Heart left ventricle (tissue), 16 donors: Measurements from ENCODE around the gene HSD11B1. TPM values are rescaled to one million over a fixed set of nuclear protein-coding genes. Genes with fewer than 3 reads are reported as not detected.

Source experiments
- ATAC-seq, 4 donors: fragments of 200-7000 bp; cut with Tn5 transposase; one replicate each; pipeline ENCODE4 v1.9.1; 2020 to 2022; ENCODE audit warnings: moderate library complexity in 4 of 4, mild to moderate bottlenecking in 3 of 4, moderate number of reproducible peaks in 1 of 4
- DNase-seq, 5 donors: peaks; one replicate each; pipeline ENCODE4 v3.0.0-alpha.2; 2020
- H3K27ac ChIP-seq, 12 donors: fragments of 200-600 bp; sonication (generic) in 4 of 12; one replicate each; pipeline versions ENCODE4 v1.5.0 to v1.8.0; 2016 to 2022; ENCODE audit warnings: mild to moderate bottlenecking in 2 of 12
- H3K27me3 ChIP-seq, 9 donors: fragments of 200-600 bp; sonication (generic) in 2 of 9; one replicate each; pipeline versions ENCODE4 v1.5.1 to v1.8.0; 2016 to 2022; ENCODE audit warnings: mild to moderate bottlenecking in 3 of 9
- H3K36me3 ChIP-seq, 9 donors: fragments of 200-600 bp; sonication (generic) in 2 of 9; one replicate each; pipeline versions ENCODE4 v1.5.0 to v1.8.0; 2018 to 2022; ENCODE audit warnings: mild to moderate bottlenecking in 2 of 9
- H3K4me1 ChIP-seq, 12 donors: fragments of 200-600 bp; sonication (generic) in 4 of 12; one replicate each; pipeline versions ENCODE4 v1.5.0 to v1.8.0; 2016 to 2022; ENCODE audit warnings: mild to moderate bottlenecking in 3 of 12
- H3K4me3 ChIP-seq, 12 donors: fragments of 200-600 bp; sonication (generic) in 4 of 12; one replicate each; pipeline versions ENCODE4 v1.5.0 to v1.8.0; 2017 to 2022; ENCODE audit warnings: mild to moderate bottlenecking in 9 of 12, moderate library complexity in 4 of 12
- H3K9me3 ChIP-seq, 12 donors: fragments of 200-600 bp; sonication (generic) in 4 of 12; one replicate each; pipeline versions ENCODE4 v1.5.0 to v1.8.0; 2016 to 2022; ENCODE audit warnings: mild to moderate bottlenecking in 1 of 12
- POLR2A ChIP-seq, 2 donors: fragments of 450-650 bp; IDR thresholded peaks; one replicate each; pipeline ENCODE4 v1.6.1; 2017; ENCODE audit warnings: antibody characterized with exemption in 2 of 2, mild to moderate bottlenecking in 2 of 2, moderate library complexity in 2 of 2
- WGBS, 4 donors: extraction: QIAGEN DNeasy Blood & Tissue Kit in 2 of 4; methylation state at CpG; one replicate each; pipeline versions ENCODE4 v1.1.5 to v1.1.7; 2013 to 2018; 5-methylcytosine and 5-hydroxymethylcytosine counted together
- intact Hi-C, 10 donors: fragments of 100-400 bp; cut with DNase I; formaldehyde crosslinking; loops; one replicate each; pipeline versions ENCODE4 v1.11.1 to v1.14.2; 2022
- polyA plus RNA-seq, 2 donors: library from polyadenylated mRNA; stranded (reverse); fragments of 200-250 nt; gene quantifications; one replicate each; pipeline ENCODE4 v1.2.3, GENCODE V29; 2013
- total RNA-seq, 9 donors: library from RNA; depleted of rRNA in 2 of 9; stranded (reverse); fragments of >200 nt in 2 of 9; fragmentation: NEBNext Ultra II Directional in 3 of 9; extraction: Animal tissue kit (Norgen Biotek cat#: 25700) in 3 of 9; gene quantifications; one replicate each; pipeline versions ENCODE4 v1.1.0 to v1.2.4, GENCODE V29; 2016 to 2023
- TF ChIP-seq, protein P1 (sequence below), 12 donors: fragments of 200-600 bp; sonication (generic) in 4 of 12; IDR thresholded peaks; one replicate each; pipeline versions ENCODE4 v1.5.0 to v1.8.0; 2018 to 2022; ENCODE audit warnings: antibody characterized with exemption in 12 of 12, mild to moderate bottlenecking in 5 of 12
- donor health status: ischemic (EF 13 %, LVEDD 7.1; RV severe dilation, severe dysfunction).
- donor health status: healthy with polysubstance abuse.
- donor health status: DM: no; HTN: yes; CAD: no.
- donor health status: DM: no; HTN: no; CAD: no.
- donor health status: ischemic (EF 25% LVEDD 6.9; RV normal size, moderate dysfunction).
- donor health status: ischemic (EF 25% LVEDD 5.7; RV mildly dilated, moderate dysfunction).
- donor health status: healthy.
- donor health status: DM: yes; HTN: yes; CAD: no.
- donor health status: ischemic (EF 35%, LVEDD 5.7; RV mildly dilated, moderate dysfunction).
- donor health status: nonischemic (EF 11% LVEDD 7.7; RV severe dilation, severe dysfunction).
- donor health status: DM: yes; HTN: yes; CAD: no.
- donor health status: PGD.
- donor health status: ischemic (EF 29% LVEDD 5.4; RV normal size, mild dysfunction).
- donor health status: nonischemic (EF 23%, LVEDD 6.1; RV moderate dilation, normal function).

Gene HSD11B1
- total and polyA plus RNA-seq, 11 donors: 1.2 to 36.1 (median 3.6) TPM

DNA sequence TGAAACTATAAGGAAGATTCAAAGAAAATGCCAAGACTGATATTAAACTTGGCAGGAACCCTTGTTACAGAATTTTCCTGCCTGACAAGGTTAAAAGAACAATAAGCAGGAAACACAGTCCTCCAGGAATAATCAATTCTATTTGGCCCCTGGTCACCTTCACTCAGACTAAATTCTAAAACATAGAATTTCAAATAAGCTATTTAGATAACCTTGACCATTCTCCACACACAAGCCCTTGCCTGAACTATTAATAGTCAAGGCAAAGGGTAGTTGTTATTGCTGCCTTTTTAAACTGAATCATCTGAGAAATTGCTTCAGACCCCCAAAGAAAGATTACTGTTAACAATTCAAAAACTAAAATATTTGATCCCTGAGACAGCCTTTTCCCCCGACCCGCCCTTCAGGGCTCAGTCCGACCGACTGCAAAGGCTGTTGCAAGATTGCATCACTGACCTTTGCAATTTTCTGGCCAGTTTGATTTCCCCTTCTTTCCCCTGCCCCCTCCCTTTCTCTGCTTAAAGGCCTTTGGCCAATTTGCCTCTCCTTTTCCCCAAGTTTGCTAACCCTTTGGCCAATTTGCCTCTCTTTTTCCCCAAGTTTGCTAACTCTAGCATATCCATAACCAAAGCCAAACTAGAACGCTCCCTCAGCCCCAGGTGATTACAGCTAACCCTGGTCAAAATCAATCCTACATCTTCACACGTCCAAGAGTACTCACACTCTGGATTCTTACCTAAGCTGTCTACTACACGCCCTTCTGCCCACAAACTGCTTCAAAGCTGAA, 30.8 kb upstream of the HSD11B1 start:
- H3K9me3 ChIP-seq: peaks cover 0 to 12% (median 0%) of the 10 kb centered on the region in 12 donors
- WGBS, 4 donors: 51 to 65% (median 54%) methylated on average over 7 of the region's 7 CpGs
- no peak for ATAC-seq
- no peak overlapping the region for H3K4me3 ChIP-seq
- peaks cover 0 to 11% (median 0%) of the 10 kb centered on the region in 9 donors for H3K27me3 ChIP-seq
- TF ChIP-seq, protein P1, sequence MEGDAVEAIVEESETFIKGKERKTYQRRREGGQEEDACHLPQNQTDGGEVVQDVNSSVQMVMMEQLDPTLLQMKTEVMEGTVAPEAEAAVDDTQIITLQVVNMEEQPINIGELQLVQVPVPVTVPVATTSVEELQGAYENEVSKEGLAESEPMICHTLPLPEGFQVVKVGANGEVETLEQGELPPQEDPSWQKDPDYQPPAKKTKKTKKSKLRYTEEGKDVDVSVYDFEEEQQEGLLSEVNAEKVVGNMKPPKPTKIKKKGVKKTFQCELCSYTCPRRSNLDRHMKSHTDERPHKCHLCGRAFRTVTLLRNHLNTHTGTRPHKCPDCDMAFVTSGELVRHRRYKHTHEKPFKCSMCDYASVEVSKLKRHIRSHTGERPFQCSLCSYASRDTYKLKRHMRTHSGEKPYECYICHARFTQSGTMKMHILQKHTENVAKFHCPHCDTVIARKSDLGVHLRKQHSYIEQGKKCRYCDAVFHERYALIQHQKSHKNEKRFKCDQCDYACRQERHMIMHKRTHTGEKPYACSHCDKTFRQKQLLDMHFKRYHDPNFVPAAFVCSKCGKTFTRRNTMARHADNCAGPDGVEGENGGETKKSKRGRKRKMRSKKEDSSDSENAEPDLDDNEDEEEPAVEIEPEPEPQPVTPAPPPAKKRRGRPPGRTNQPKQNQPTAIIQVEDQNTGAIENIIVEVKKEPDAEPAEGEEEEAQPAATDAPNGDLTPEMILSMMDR (IDR thresholded peaks at IDR 0.05): no peak
- no peak for TF ChIP-seq POLR2A (IDR thresholded peaks at IDR 0.05)
- H3K27ac ChIP-seq: peak overlapping the region in 11 of 12 donors; percentile 17 to 86 (median 75)
- no peak for DNase-seq
- peaks cover 0 to 5% (median 0%) of the 10 kb centered on the region in 9 donors for H3K36me3 ChIP-seq
- H3K4me1 ChIP-seq: peaks cover 0 to 39% (median 26%) of the 10 kb centered on the region in 12 donors
- intact Hi-C loops: loop anchor here in 2 of 10 donors (2.0 kb wide), 3 partner anchors 25 to 33 kb away; no protein-coding TSS in a partner anchor

DNA sequence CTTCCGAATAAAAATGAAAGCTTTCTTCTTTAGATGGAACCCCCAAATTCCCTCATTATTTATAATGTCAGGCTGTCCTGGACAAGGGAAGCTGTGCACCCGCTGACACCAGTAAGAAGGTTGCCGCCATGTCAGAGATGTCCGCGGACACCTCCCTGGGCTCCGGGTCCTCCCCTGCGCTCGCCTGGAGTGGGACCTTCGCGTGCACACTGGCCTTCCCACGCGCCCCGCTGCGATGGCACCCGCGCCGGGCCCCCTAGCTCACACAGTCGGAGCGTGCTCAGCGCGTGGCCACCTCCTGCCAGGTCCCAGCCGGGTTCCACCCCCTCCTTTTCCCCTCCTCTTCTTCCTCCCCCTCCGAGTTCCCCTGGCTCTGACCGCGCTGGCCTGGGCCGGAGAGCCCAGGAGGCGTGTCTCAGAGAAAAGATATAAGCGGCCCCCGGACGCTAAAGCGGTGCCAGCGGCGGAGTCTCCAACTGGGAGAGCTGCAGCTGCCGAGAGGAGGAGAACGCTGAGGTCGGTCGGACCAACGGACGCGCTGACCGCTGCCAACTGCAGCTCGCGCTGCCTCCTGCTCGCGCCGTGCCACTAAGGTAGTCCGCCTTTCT, 29.6 kb upstream of the HSD11B1 start, which contains the start of gene G0S2:
G0S2 (plus strand) TSS at position 456 of the 608 bp plus-strand sequence. CDS start 273 bp downstream, outside the sequence.
- peaks cover 0 to 39% (median 26%) of the 10 kb centered on the region in 12 donors for H3K4me1 ChIP-seq
- H3K27ac ChIP-seq: peak within 1 kb of the TSS; percentile 18 to 91 (median 80)
- DNase-seq (peak; percentile 83 to 93 (median 90)), ATAC-seq (peak; percentile 89 to 94 (median 92))
- H3K4me3 ChIP-seq: peak within 1 kb of the TSS; percentile 39 to 76 (median 64)
- WGBS, 4 donors: 2 to 9% (median 3%) methylated on average over 41 to 47 of the region's 47 CpGs
- peaks cover 0 to 5% (median 0%) of the 10 kb centered on the region in 9 donors for H3K36me3 ChIP-seq
- peaks cover 0 to 12% (median 0%) of the 10 kb centered on the region in 9 donors for H3K27me3 ChIP-seq
- H3K9me3 ChIP-seq: peaks cover 0 to 12% (median 0%) of the 10 kb centered on the region in 12 donors
- peak in 1 of 2 donors; percentile 93 for TF ChIP-seq POLR2A (IDR thresholded peaks at IDR 0.05)
- TF ChIP-seq, protein P1 (IDR thresholded peaks at IDR 0.05): no peak
- intact Hi-C loops: loop anchor here in 6 of 10 donors (2.0 to 5.0 kb wide), 6 partner anchors 26 to 48 kb away; no protein-coding TSS in a partner anchor

DNA sequence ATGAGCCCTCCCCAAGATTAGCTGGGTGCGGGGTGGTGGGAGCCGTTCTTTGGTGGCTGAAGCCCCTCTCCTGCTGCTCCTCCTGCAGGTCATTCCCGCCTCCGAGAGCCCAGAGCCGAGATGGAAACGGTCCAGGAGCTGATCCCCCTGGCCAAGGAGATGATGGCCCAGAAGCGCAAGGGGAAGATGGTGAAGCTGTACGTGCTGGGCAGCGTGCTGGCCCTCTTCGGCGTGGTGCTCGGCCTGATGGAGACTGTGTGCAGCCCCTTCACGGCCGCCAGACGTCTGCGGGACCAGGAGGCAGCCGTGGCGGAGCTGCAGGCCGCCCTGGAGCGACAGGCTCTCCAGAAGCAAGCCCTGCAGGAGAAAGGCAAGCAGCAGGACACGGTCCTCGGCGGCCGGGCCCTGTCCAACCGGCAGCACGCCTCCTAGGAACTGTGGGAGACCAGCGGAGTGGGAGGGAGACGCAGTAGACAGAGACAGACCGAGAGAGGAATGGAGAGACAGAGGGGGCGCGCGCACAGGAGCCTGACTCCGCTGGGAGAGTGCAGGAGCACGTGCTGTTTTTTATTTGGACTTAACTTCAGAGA, 29.0 kb upstream of the HSD11B1 start:
- peak overlapping the region; percentile 39 to 76 (median 64) for H3K4me3 ChIP-seq

More for the DNA sequence above, 29.0 kb upstream of the HSD11B1 start:
- ATAC-seq (peak; percentile 55 to 65 (median 59)), DNase-seq (peak; percentile 37 to 74 (median 57))
- TF ChIP-seq, protein P1 (IDR thresholded peaks at IDR 0.05): peak in 2 of 12 donors; percentile 1 to 15
- no peak for TF ChIP-seq POLR2A (IDR thresholded peaks at IDR 0.05)
- 0 to 2% (median 2%) methylated on average over 30 to 34 of the region's 34 CpGs for WGBS, 4 donors
- intact Hi-C loops: loop anchor here in 6 of 10 donors (2.0 to 5.0 kb wide), 6 partner anchors 27 to 48 kb away; no protein-coding TSS in a partner anchor
- Histone ChIP-seq H3K4me1 (peaks cover 0 to 39% (median 26%) of the 10 kb centered on the region in 12 donors), H3K27me3 (peaks cover 0 to 16% (median 0%) of the 10 kb centered on the region in 9 donors), H3K36me3 (peaks cover 0 to 5% (median 0%) of the 10 kb centered on the region in 9 donors), H3K9me3 (peaks cover 0 to 12% (median 0%) of the 10 kb centered on the region in 12 donors), H3K27ac (peak overlapping the region; percentile 18 to 91 (median 80))
